Neuronal stem cell (in vitro differentiated cells): ENCODE data around the gene PPARG.
A peak's percentile ranks its signal among the peaks of the same experiment; 100 is the strongest.

Experiments used
- DNase-seq: peaks from one replicate; pipeline ENCODE4 v3.0.0-alpha.2; 2013; ENCODE audit warnings: low spot score
- H2AFZ ChIP-seq: one replicate; pipeline ENCODE4 v1.6.1; 2013; ENCODE audit warnings: mild to moderate bottlenecking, low read length, inconsistent platforms
- H2AK5ac ChIP-seq: 2 replicates; pipeline ENCODE4 v1.6.1; 2013; ENCODE audit warnings: low read depth, mild to moderate bottlenecking, inconsistent platforms, low read length, moderate library complexity, mixed read lengths
- H2BK120ac ChIP-seq: 2 replicates; pipeline ENCODE4 v1.6.1; 2013; ENCODE audit warnings: low read depth, mild to moderate bottlenecking, inconsistent platforms, low read length, moderate library complexity, mixed read lengths
- H2BK12ac ChIP-seq: one replicate; pipeline ENCODE4 v1.6.1; 2013; ENCODE audit warnings: low read length, inconsistent platforms
- H2BK15ac ChIP-seq: 2 replicates; pipeline ENCODE4 v1.6.1; 2013; ENCODE audit warnings: mild to moderate bottlenecking, low read length, inconsistent platforms, mixed read lengths
- H2BK5ac ChIP-seq: one replicate; pipeline ENCODE4 v1.6.1; 2013; ENCODE audit warnings: inconsistent platforms, mild to moderate bottlenecking, low read length, moderate library complexity
- H3K14ac ChIP-seq: one replicate; pipeline ENCODE4 v1.6.1; 2013; ENCODE audit warnings: low read length, inconsistent platforms
- H3K18ac ChIP-seq: 2 replicates; pipeline ENCODE4 v1.6.1; 2013; ENCODE audit warnings: low read length, inconsistent platforms
- H3K23ac ChIP-seq: 2 replicates; pipeline ENCODE4 v1.6.1; 2013; ENCODE audit warnings: low read depth, mild to moderate bottlenecking, mixed read lengths, low read length, inconsistent platforms; ENCODE audit not compliant: poor library complexity
- H3K27ac ChIP-seq: replicated peaks from 3 replicates; pipeline ENCODE4 v1.5.1; 2013; ENCODE audit warnings: low read length, inconsistent platforms
- H3K27me3 ChIP-seq, 3 experiments: 2 replicates each; pipeline ENCODE4 v1.6.1; 2013; ENCODE audit warnings: low read length in 3 of 3, mild to moderate bottlenecking in 2 of 3, inconsistent platforms in 1 of 3, low read depth in 1 of 3, mixed read lengths in 1 of 3, moderate library complexity in 1 of 3; ENCODE audit not compliant: control insufficient read depth in 3 of 3, insufficient read depth in 3 of 3
- H3K36me3 ChIP-seq, 2 donors: replicated peaks in 1 of 2; 2 replicates each; pipeline ENCODE4 v1.6.1; 2013; ENCODE audit warnings: low read length in 2 of 2; ENCODE audit not compliant: control insufficient read depth in 2 of 2, insufficient read depth in 2 of 2
- H3K4ac ChIP-seq: 2 replicates; pipeline ENCODE4 v1.6.1; 2013; ENCODE audit warnings: inconsistent platforms, mild to moderate bottlenecking, low read length, moderate library complexity
- H3K4me1 ChIP-seq, 2 donors: 1 replicate in 1 of 2; 2 replicates in 1 of 2; pipeline ENCODE4 v1.6.1; 2013; ENCODE audit warnings: low read length in 2 of 2, low read depth in 1 of 2; ENCODE audit not compliant: control insufficient read depth in 2 of 2, insufficient read depth in 1 of 2
- H3K4me2 ChIP-seq: one replicate; pipeline ENCODE4 v1.6.1; 2013; ENCODE audit warnings: mild to moderate bottlenecking, low read length, inconsistent platforms; ENCODE audit not compliant: insufficient read depth, poor library complexity, severe bottlenecking
- H3K4me3 ChIP-seq, 2 donors: 2 replicates each; pipeline ENCODE4 v1.5.1; 2013; ENCODE audit warnings: low read length in 2 of 2, mild to moderate bottlenecking in 2 of 2, inconsistent platforms in 1 of 2, moderate library complexity in 1 of 2
- H3K79me1 ChIP-seq: one replicate; pipeline ENCODE4 v1.6.1; 2013; ENCODE audit warnings: low read depth, mild to moderate bottlenecking, inconsistent platforms, low read length, moderate library complexity
- H3K9ac ChIP-seq: one replicate; pipeline ENCODE4 v1.6.1; 2013; ENCODE audit warnings: mild to moderate bottlenecking, low read depth, low read length, inconsistent platforms; ENCODE audit not compliant: poor library complexity
- H3K9me3 ChIP-seq, 2 donors: replicated peaks in 1 of 2; 2 replicates each; pipeline versions ENCODE3 to v1.6.1; 2013; ENCODE audit warnings: low read length in 2 of 2, mild to moderate bottlenecking in 2 of 2, inconsistent platforms in 1 of 2, low read depth in 1 of 2, mixed read lengths in 1 of 2, moderate library complexity in 1 of 2; ENCODE audit not compliant: control insufficient read depth in 2 of 2, insufficient read depth in 1 of 2
- H4K8ac ChIP-seq: one replicate; pipeline ENCODE4 v1.6.1; 2013; ENCODE audit warnings: low read depth, mild to moderate bottlenecking, inconsistent platforms, low read length, moderate library complexity
- H4K91ac ChIP-seq: one replicate; pipeline ENCODE4 v1.6.1; 2013; ENCODE audit warnings: low read length, low read depth, mild to moderate bottlenecking, inconsistent platforms; ENCODE audit not compliant: poor library complexity
- WGBS, 2 donors: extraction: QIAGEN DNeasy Blood & Tissue Kit; methylation state at CpG; one replicate each; pipeline ENCODE4 v1.1.7; 2013; ENCODE audit warnings: missing lambda C conversion rate in 2 of 2, mixed read lengths in 1 of 2; ENCODE audit not compliant: insufficient read length in 2 of 2, insufficient replicate concordance in 1 of 2; ENCODE audit errors: extremely low coverage in 2 of 2; 5-methylcytosine and 5-hydroxymethylcytosine counted together

The PPARG gene

GRCh38 chr3:12247411-12247810, 41.5 kb upstream of the PPARG start:
- Histone ChIP-seq H2AK5ac (no peak overlapping the region), H3K36me3 (no peaks in the 10 kb centered on the region), H2BK5ac (no peak overlapping the region), H3K23ac (no peak overlapping the region), H3K79me1 (no peaks in the 10 kb centered on the region), H3K4me2 (no peak overlapping the region), H2BK12ac (no peak overlapping the region), H3K9me3 (no peaks in the 10 kb centered on the region), H3K9ac (no peak overlapping the region), H2AFZ (no peak overlapping the region), H3K18ac (no peak overlapping the region), H2BK120ac (no peak overlapping the region), H2BK15ac (no peak overlapping the region), H3K4ac (no peak overlapping the region), H3K27me3 (no peaks in the 10 kb centered on the region), H3K4me1 (no peaks in the 10 kb centered on the region), H3K27ac (no peak overlapping the region), H4K91ac (no peak overlapping the region), H4K8ac (no peak overlapping the region), H3K14ac (no peak overlapping the region), H3K4me3 (no peak overlapping the region)
- WGBS, 2 donors = no CpG with 5 or more reads among the region's 4 CpGs
- no peak for DNase-seq

- Histone ChIP-seq H3K14ac (no peak overlapping the region), H2AK5ac (no peak overlapping the region), H2AFZ (no peak overlapping the region), H3K23ac (no peak overlapping the region), H4K8ac (no peak overlapping the region), H3K36me3 (no peaks in the 10 kb centered on the region), H3K4me2 (no peak overlapping the region), H3K4ac (no peak overlapping the region), H3K9ac (no peak overlapping the region), H2BK12ac (no peak overlapping the region), H2BK15ac (no peak overlapping the region), H3K79me1 (no peaks in the 10 kb centered on the region), H3K4me3 (no peak overlapping the region), H2BK5ac (no peak overlapping the region), H3K9me3 (no peaks in the 10 kb centered on the region), H3K4me1 (no peaks in the 10 kb centered on the region), H4K91ac (no peak overlapping the region), H3K27ac (no peak overlapping the region), H3K18ac (no peak overlapping the region), H3K27me3 (no peaks in the 10 kb centered on the region), H2BK120ac (no peak overlapping the region)
- WGBS, 2 donors = no CpG with 5 or more reads among the region's 2 CpGs
- no peak for DNase-seq
Observed at GRCh38 chr3:12249519-12249918, 39.4 kb upstream of the PPARG start.

- no peak for DNase-seq
- Histone ChIP-seq H3K4ac (no peak overlapping the region), H3K4me3 (no peak overlapping the region), H3K4me2 (no peak overlapping the region), H3K9ac (no peak overlapping the region), H2BK120ac (no peak overlapping the region), H2AK5ac (no peak overlapping the region), H2BK15ac (no peak overlapping the region), H3K4me1 (no peaks in the 10 kb centered on the region), H3K14ac (no peak overlapping the region), H3K79me1 (no peaks in the 10 kb centered on the region), H2BK5ac (no peak overlapping the region), H3K9me3 (no peaks in the 10 kb centered on the region), H4K91ac (no peak overlapping the region), H2BK12ac (no peak overlapping the region), H4K8ac (no peak overlapping the region), H3K36me3 (no peaks in the 10 kb centered on the region), H3K27me3 (no peaks in the 10 kb centered on the region), H3K18ac (no peak overlapping the region), H2AFZ (no peak overlapping the region), H3K27ac (no peak overlapping the region), H3K23ac (no peak overlapping the region)
- WGBS, 2 donors = no CpG with 5 or more reads among the region's 5 CpGs
Observed at GRCh38 chr3:12252889-12253288, 36.0 kb upstream of the PPARG start.

- H2BK5ac ChIP-seq = no peak overlapping the region
- no peaks in the 10 kb centered on the region for H3K79me1 ChIP-seq
- no peak overlapping the region for H3K18ac ChIP-seq
- no peak for DNase-seq
- no peak overlapping the region for H3K14ac ChIP-seq
- H3K36me3 ChIP-seq = no peaks in the 10 kb centered on the region
- no peak overlapping the region for H2BK12ac ChIP-seq
- H2AK5ac ChIP-seq = no peak overlapping the region
- H3K4ac ChIP-seq = no peak overlapping the region
- H3K4me1 ChIP-seq = no peaks in the 10 kb centered on the region
- H4K8ac ChIP-seq = no peak overlapping the region
- no peak overlapping the region for H4K91ac ChIP-seq
- no peak overlapping the region for H3K4me2 ChIP-seq
- peak overlapping the region; percentile 19 for H2AFZ ChIP-seq
- H3K27me3 ChIP-seq = no peaks in the 10 kb centered on the region
- no peak overlapping the region for H3K4me3 ChIP-seq
- H3K9ac ChIP-seq = no peak overlapping the region
- H3K23ac ChIP-seq = no peak overlapping the region
- no peak overlapping the region for H2BK15ac ChIP-seq
- H3K9me3 ChIP-seq = no peaks in the 10 kb centered on the region
- WGBS, 2 donors = no CpG with 5 or more reads among the region's 10 CpGs
- H2BK120ac ChIP-seq = no peak overlapping the region
- no peak overlapping the region for H3K27ac ChIP-seq
Observed at GRCh38 chr3:12253516-12254343, 35.1 kb upstream of the PPARG start.
